ENCODE measurements around the gene EDIL3.
"Not testable (repeated sequence)": the region's sequence is repeated elsewhere in the genome, so short reads cannot be mapped to it uniquely, and the experiment has no call there.

The EDIL3 gene

DNA sequence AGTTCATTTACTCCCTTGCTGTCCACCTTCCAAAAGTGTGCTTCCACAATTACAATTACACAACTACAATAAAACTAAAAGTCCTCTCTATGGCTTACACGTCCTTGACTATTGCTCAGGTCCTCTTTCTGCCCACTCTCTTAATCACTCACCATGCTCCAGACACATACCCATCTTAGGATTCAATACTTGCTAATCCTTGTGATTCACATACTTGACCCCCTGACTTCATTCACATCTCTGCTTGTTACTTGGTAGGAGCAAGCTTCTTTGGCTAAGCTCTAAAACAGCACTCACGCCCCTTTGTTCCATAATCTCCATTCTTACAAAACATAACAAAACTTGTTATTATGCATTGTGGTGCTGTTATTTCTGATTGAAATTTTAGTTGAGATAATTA, 215.8 kb downstream of the EDIL3 start:
- no peak for DNase-seq (ENCODE audit: low spot score)

DNA sequence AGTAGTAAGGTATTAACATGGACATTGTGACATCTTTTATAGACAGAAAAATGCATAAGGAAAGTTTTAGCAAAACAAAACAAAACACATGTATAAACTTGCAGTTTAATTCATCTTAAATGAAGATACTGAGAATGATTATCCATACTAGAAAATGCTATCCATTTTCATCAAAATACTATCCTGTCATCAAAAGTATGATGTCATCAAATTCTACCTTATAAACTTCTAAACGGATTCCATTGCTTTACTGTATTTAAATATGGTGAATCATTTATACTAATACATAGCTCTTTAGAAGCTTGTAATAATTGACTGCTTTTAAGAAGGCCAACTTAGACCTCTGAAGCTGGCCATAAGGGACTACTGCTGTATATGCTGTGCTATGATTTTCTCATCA, 221.0 kb downstream of the EDIL3 start:
- DNase-seq (ENCODE audit: low spot score): no peak

DNA sequence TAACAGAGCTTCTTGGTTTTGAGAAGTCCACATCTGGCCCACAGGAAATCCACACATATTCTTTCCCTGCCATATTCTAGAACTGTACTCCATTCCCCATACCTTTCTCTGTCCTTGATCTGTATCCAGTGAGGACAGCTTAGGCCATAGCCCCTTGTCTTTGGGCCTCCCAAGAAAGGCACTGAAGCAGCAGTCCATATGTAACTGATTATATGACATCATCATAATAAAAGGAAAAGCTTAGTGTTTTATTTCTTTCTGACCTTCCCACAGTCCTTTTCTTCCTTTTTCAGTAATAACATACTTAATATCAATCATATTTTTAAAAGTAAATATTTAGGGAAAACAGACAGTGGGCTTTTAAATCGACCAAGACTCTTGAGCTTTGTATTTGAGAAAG, 222.0 kb downstream of the EDIL3 start:
- DNase-seq (ENCODE audit: low spot score): no peak

DNA sequence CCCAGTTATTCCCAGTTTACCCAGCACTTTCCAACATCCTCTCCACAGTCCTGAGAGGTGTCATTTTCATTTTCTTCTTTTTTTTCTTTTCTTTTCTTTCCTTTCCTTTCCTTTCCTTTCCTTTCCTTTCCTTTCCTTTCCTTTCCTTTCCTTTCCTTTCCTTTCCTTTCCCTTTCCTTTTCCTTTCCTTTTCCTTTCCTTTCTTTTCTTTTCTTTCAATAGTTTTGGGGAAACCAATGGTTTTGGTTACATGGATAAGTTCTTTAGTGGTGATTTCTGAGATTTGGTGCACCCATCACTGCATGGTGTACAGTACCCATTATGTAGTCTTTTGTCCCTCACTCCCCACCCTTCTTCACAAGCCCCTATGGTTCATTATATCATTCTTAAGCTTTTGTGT, 224.0 kb downstream of the EDIL3 start:
- DNase-seq (ENCODE audit: low spot score): not testable (repeated sequence)

DNA sequence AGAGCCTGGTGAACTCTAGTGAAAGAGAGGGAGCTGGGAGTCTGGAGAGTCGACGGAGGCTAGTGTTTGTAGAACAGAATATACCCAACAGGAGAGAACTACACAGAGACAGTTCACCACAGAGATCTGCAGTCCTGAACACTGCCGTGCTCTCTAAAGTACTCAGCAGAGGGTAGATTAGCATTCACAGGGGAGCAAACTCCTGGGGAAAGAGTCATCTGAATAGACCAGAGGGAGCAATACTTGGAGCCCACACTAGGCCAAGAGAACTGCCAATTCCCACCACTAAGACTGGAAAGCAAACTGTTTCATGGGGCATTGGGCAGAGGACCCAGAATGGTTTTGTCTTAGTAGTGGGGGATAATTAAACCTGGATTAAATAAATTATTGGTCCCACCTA, 235.6 kb downstream of the EDIL3 start:
- no peak for DNase-seq (ENCODE audit: low spot score)

DNA sequence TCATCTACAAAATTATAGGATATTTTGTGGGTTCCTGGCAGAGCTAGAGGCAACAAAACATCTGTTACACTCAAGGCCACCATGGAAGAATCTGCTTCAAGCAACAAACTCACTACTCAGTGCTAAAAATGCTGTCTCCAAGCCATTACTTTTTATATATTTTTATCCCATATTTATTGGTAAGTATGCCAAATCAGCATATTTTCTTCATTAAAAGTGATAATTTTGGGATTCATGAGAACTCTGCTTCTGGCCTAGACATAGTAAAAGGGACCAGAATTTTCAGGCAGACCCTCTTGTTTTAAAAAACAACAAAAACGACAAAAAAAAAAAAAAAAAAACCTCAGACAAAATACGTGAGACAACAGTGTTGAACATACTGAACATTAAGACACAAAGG, 236.0 kb downstream of the EDIL3 start:
- no peak for DNase-seq (ENCODE audit: low spot score)

DNA sequence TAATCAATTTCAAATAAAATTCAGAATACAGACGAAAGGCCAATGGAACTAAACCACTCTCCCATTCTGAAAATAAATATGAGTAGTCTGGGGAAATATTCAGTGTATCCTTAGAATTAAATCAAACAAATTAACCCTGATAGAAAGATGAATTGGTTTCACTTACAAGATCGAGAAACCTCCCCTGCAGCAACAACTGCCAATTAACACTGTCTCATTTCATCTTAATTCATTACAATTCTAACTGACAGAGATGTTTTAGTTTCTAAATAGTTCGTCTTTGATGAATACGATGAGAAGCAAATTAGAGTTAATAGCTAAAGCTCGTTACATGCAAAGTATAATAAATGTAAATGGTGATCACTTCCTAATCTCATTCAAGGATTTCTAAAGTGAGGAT, 247.1 kb downstream of the EDIL3 start:
- no peak for DNase-seq (ENCODE audit: low spot score)

DNA sequence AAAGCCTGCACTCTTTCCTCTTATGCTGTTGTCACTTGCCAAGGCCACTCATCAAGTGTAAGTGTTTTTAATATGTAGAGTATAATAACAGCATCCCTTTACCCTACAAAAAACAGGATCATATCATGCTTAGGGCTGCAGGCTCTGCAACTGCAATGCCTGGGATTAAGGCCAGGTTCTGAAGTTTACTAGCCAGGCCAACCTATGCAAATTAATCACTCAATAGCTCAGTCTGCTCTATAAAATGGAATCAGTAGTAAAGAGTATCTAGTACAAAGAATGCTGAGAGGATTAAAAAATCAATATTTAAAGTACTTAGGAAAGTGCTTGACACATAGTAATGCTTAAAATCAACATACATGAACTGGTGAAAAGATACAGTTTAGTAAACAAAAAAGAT, 253.3 kb downstream of the EDIL3 start:
- no peak for DNase-seq (ENCODE audit: low spot score)

DNA sequence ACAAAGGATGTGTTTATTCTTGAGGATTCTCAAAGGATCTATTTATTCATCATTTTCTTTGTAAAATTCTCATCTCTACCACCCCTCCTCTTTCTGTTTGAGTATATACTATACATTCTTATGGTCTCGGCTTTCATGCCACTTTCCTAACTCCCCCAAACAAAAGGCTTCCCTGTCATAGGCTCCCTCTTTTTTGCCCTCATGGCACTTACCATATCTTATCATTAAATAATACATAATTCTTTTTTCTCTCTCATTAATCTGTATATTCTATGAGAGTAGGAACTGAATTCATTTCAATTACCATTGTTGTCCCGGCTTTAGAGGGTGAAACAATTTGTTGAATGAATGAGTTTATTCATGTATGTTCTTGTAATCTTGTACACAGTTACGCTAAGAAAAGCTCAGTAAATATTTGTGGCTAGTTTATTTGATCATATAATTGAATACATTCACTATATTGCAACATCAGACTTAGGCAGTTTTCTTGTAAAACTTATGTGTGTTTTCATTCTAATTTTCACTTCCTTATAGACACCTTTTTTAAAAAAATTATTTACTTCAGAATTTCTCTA, 254.6 kb downstream of the EDIL3 start:
- DNase-seq (ENCODE audit: low spot score): no peak

DNA sequence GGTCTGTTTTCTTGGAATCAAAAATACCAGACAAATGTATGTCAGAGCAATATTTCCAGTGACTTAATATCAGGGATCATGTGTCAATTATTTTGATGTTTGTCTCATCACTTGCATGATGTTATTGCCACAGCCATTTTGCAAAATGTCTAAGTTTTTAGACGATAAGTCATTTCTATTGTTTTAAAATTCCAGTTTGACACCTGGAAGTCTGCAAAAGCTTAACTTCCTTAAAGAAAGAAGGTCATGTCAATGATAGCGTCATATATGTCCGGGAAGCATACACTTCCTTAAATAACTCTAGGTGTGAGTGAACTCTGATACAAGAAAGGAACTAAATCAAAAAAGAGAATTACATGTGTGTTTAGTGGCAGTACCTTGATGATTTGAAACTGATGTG, 259.5 kb downstream of the EDIL3 start:
- no peak for DNase-seq (ENCODE audit: low spot score)

DNA sequence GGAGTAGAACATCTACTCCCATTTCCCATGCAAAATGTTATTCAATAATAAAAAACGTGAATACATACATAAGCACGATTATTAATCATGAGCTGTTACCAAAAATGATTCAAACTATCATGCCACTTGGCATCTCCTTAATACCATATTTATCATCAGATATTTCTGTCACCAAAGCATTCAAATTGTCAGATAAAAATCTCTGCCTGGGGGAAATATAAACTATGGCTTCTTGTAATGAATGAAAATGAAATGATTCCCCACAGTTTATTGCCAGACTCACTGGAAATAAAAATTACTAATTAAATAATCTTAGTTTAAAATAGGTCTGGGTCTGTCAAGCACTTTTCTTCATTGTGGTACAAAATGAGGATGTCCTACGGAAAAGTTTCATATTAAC, 265.4 kb downstream of the EDIL3 start:
- no peak for DNase-seq (ENCODE audit: low spot score)

DNA sequence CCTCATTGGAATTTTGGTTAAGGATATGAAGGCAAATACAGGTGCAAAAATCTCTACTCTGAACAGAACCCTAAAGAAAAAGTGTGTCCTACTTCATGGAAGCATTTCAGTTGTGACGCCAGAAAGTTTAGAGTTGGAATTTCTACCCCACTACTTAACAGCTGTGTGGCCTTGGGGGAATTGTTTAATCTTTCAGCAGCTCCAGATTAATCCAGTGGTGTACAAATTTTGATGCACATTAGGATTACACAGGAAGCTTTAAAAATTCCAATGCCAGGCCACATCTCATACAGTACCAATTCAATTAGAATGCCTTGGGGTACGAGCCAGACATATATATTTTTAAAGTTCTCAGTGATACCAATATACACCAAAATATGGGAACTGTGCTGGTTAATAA, 266.1 kb downstream of the EDIL3 start:
- DNase-seq (ENCODE audit: low spot score): no peak

DNA sequence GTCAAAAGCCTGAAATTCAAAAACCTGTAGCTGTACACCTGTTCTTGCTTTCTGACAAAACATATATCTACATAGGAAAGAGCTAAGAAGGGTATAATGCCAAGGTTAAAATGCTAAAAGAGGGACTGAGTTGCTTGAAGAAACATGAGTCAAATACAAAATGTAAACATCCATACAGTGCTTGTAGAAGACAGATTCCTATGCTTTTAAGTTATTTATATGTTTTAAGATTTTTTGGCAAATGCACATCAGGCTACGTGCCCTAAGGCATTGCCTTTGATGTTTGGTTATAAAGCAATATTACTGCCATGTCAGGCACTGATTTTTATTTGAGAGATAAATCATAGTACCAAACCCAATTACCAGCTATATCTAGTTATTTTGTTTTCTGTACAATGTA, 269.0 kb downstream of the EDIL3 start:
- DNase-seq (ENCODE audit: low spot score): no peak

DNA sequence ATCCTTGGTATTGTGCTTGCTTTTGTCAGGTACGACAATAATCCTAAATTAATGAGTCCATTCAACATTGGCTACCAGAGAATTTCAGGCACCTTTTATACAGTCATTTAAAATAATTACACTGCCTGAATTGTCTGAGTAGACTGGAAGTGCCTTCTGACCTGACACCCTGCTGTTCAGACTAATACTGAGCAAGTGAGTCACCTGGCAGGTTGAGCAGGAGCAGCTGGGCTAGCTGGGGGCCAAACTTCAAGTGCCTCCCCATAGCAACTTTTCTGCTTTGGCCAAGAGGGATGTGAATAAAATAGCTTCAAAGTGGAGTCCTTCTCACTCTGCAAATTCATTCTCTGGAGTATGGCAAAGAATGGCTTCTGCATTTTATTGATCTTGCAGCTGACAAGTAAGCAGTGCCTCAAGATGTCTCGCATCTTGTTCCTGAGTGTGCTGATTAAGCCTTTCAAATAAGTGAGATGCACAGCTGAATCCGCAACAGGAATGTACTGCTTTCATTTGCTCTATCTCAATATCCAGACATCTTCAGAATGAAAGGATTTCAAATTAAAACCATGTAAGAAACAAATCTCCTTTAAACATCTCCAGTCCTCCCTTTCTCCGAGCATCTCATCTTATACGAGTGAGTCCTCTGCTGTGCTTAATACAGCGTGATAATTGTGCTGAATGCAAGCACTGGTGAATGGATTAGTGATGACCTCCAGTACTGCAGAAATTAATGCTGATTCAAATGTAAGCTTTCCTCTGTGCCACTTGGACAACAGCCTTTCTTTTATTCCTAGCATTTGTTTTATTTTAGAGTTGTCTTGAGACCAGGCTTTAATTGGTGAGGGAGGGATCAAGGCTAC, 271.2 kb downstream of the EDIL3 start:
- no peak for DNase-seq (ENCODE audit: low spot score)

DNA sequence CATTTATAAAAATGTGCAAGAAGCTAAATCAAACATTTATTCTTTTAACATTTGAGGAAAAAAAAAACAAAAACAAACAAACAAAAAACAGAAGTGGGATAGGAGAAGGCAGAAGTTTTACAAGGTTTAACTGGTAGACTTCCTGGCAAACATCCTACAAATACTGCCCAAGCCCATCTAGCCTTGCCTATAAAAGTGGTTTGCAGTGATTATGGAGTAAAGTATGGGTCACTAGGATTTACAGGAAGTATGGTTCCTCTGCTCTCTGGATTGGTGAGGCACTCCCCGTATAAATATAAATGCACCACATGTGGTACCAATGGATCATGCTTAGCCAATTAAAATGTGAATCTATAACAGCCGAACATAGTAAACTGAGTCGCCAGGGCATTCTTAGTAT, 291.9 kb downstream of the EDIL3 start:
- DNase-seq (ENCODE audit: low spot score): no peak

DNA sequence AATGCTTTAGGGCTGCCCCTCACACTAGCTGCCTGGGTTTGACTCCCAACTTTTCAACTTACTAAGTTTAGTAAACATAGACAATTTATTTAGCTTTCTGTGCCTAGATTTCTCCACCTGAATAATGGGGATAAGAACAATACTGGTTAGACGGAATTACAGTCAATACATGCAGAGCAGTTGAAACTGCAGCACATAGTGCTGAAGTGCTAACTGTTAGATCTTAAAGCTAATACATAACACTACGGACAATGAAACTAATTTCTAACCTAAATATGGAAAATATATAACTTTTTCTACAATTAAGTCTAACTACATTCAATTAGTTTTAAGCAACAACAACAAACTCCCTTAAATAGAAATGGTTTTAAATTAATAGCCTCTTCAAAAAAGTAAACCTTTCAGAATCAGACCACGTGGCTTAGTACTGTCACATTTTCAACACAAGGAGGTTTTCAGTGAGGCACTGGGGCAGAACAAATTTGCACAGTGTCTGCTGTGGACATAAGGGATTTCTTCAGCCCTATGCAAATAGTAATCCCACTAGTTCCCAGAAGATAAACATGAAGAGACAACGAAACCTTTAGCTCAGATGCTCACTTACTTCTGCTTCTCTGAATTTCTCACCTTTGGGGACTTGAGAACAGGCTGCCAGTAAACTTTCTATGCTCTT, 293.4 kb downstream of the EDIL3 start:
- no peak for DNase-seq (ENCODE audit: low spot score)

DNA sequence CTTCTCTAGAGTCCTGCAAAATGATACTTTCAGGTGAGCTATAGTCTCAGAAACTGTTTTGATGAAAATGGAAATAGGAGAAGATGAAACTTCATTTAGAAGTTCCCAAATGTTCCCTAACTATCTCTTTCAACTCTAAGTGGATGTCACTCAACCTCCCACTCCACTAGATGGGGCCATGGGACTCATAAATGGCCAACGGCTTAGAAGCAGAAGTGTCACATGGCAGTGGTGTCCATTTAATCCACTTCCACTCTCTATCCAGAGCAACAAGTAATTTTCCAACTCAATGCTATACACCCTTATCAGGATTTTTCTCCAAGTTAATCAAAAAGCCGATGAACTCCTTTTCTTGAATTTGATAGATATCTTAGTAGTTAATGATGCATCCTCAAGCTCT, 295.7 kb downstream of the EDIL3 start:
- no peak for DNase-seq (ENCODE audit: low spot score)

DNA sequence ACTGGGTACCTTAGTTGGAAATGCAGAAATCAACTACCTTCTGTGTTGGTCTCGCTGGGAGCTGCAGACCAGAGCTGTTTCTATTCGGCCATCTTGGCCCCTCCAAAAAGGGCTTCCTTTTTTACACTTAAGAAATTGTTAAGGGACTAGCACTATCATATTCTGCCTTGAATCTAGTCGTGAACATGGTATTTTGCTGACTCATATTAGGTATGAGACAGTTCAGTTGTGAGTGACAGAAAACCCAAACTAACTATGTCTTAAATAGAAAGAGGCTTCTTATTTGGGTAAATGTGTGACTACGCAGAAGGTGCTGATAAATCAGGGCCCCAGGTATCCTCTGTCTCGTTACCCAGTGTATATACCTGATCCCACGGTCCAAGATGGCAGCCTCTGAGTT, 298.2 kb downstream of the EDIL3 start:
- no peak for DNase-seq (ENCODE audit: low spot score)

DNA sequence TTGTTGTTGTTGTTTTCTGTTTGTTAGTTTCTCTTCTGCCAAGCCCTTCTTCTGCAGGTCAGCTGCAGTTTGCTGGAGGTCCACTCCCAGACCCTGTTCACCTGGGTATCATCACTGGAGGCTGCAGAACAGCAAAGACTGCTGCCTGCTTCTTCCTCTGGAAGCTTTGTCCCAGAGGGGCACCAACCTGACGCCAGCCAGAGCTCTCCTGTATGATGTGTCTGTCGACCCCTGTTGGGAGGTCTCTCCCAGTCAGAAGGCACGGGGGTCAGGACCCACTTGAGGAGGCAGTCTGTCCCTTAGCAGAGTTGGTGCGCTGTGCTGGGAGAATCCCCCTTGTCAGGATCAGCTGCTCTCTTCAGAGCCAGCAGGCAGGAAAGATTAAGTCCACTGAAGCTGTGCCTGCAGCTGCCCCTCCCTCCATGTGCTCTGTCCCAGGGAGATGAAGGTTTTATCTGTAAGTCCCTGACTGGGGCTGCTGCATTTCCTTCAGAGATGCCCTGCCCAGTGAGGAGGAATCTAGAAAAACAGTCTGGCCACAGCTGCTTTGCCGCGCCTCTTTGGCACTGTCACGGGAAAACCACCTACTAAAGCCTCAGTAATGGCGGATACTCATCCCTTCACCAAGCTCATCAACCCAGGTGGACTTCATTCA, 299.2 kb downstream of the EDIL3 start:
- no peak for DNase-seq (ENCODE audit: low spot score)

DNA sequence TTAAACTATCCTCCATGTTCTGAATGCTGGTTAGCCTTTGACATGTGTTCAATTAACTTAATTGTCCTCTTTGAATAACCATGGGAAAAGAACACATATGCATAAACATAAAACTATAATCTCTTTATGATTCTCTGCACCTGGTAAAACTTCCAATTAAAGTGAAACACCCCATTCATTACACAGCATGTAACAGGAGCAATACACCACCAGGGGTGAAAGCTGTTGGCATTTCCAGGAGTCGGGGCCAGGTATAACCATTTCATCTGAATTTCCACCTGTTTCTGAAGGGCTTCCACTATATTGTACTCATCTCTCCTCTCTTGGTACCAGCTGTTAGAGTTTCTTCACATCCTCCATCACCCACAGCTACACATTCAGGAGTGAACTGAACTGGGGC, 303.8 kb downstream of the EDIL3 start:
- no peak for DNase-seq (ENCODE audit: low spot score)

DNA sequence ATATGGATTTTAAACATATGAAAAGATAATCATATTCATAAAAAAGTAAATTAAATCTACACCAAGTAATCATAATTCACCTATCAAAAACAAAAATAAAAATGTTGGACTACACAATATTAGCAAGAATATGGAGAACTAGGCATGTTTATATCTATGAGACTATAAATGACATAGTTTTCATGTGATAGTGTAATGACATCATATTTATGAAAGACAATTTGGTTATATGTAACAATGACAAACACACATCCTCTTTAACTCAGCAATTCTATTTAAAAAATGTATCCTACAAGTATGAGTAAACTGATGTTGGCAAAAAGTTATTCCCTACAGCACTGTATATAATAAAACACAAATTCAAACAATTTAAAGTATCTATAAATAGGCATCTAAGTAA, 312.3 kb downstream of the EDIL3 start:
- no peak for DNase-seq (ENCODE audit: low spot score)

DNA sequence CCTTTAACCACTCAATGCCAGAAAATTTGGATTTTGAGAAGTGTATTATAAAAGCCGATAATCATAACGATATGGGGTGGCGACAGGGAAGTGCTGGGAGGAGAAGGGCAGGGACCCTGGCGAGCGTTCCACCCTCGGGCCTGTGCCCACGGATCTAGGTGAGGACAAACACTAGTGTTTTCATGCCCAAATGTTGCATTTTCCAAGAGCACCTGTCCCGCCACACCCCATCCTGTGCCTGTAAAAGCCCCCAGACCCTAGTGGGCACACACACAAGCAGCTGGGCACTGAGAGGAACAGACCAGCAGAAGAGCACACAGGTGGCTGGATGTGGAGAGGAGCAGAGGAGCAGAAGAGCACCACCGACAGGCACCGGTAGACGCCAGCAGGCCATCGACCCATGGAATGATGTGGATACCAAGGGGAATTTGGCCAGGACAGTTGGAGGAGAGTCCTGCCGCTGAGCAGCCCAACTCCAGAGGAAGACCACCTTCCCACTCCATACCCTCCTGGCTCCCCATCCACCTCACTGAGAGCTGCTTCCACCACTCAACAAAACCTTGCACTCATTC, 315.0 kb downstream of the EDIL3 start:
- DNase-seq (ENCODE audit: low spot score): no peak

DNA sequence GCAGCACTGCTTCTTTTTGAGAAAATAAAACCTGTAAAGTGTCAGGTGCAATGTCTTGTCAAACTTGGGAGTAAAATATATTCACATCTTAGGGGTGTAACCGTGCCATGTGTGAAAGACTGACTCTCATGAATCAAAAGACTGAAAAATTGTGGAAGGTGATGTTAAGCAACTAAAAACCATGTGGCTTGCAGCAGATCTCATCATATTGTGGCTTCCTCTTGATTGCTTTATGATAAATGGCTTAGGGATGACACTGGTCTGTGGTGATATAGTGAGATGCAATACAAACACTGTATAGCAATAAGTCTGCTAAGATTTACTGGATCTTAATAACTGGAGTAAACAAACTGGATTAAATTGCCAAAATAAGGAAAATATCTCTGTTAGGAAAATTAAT, 321.6 kb downstream of the EDIL3 start:
- DNase-seq (ENCODE audit: low spot score): no peak
